Astrocyte (in vitro differentiated cells and primary cell): Measurements from ENCODE around the gene ALDH1A2. TPM values are rescaled to one million over a fixed set of nuclear protein-coding genes. Genes with fewer than 3 reads are reported as not detected.

ENCODE experiments used
- DNase-seq: peaks from one replicate; pipeline ENCODE4 v3.0.0-alpha.2; 2010; ENCODE audit warnings: low read depth
- FAIRE-seq: peaks from 2 replicates; lab custom pipeline; 2011; peaks lifted over from hg19 to GRCh38; lab: Jason Lieb, UNC
- H2AFZ ChIP-seq: 2 replicates; pipeline ENCODE4 v1.6.0; 2012; ENCODE audit warnings: low read depth, low read length, inconsistent platforms
- H3K27ac ChIP-seq: 2 replicates; pipeline ENCODE4 v1.5.1; 2011; ENCODE audit warnings: low read depth, low read length, inconsistent platforms
- H3K27me3 ChIP-seq: 2 replicates; pipeline ENCODE4 v1.6.0; 2011; ENCODE audit warnings: low read length, inconsistent platforms; ENCODE audit not compliant: insufficient read depth
- H3K36me3 ChIP-seq: 2 replicates; pipeline ENCODE4 v1.5.1; 2011; ENCODE audit warnings: low read length, inconsistent platforms; ENCODE audit not compliant: insufficient read depth
- H3K4me1 ChIP-seq: 2 replicates; pipeline ENCODE4 v1.5.1; 2011; ENCODE audit warnings: low read length, inconsistent platforms; ENCODE audit not compliant: insufficient read depth
- H3K4me2 ChIP-seq: 2 replicates; pipeline ENCODE4 v1.6.0; 2012; ENCODE audit warnings: low read length, inconsistent platforms
- H3K4me3 ChIP-seq: 2 replicates; pipeline ENCODE4 v1.5.1; 2011; ENCODE audit warnings: low read depth, mild to moderate bottlenecking, low read length, inconsistent platforms; ENCODE audit not compliant: insufficient read depth
- H3K79me2 ChIP-seq: 2 replicates; pipeline ENCODE4 v1.6.0; 2012; ENCODE audit warnings: mild to moderate bottlenecking, low read length, inconsistent platforms; ENCODE audit not compliant: insufficient read depth
- H3K9ac ChIP-seq: 2 replicates; pipeline ENCODE4 v1.6.0; 2012; ENCODE audit warnings: mild to moderate bottlenecking, low read length, inconsistent platforms
- H3K9me3 ChIP-seq: 2 replicates; pipeline ENCODE4 v1.5.1; 2012; ENCODE audit warnings: low read depth, mild to moderate bottlenecking, low read length, inconsistent platforms; ENCODE audit not compliant: insufficient read depth
- H4K20me1 ChIP-seq: 2 replicates; pipeline ENCODE4 v1.6.0; 2012; ENCODE audit warnings: low read length, inconsistent platforms; ENCODE audit not compliant: insufficient read depth
- H3K27ac Mint-ChIP-seq: one replicate; pipeline ENCODE4 v1.8.0; 2021; ENCODE audit warnings: mild to moderate bottlenecking, mixed read lengths; ENCODE audit not compliant: unreplicated experiment
- H3K27me3 Mint-ChIP-seq: one replicate; pipeline ENCODE4 v1.8.0; 2021; ENCODE audit warnings: low read depth, mixed read lengths; ENCODE audit not compliant: unreplicated experiment
- H3K36me3 Mint-ChIP-seq: one replicate; pipeline ENCODE4 v1.8.0; 2021; ENCODE audit warnings: low read depth, mixed read lengths; ENCODE audit not compliant: unreplicated experiment
- H3K4me1 Mint-ChIP-seq: one replicate; pipeline ENCODE4 v1.8.0; 2021; ENCODE audit warnings: low read depth, mixed read lengths; ENCODE audit not compliant: unreplicated experiment
- H3K4me3 Mint-ChIP-seq: one replicate; pipeline ENCODE4 v1.8.0; 2021; ENCODE audit warnings: mild to moderate bottlenecking, moderate library complexity, mixed read lengths; ENCODE audit not compliant: unreplicated experiment
- H3K9me3 Mint-ChIP-seq: one replicate; pipeline ENCODE4 v1.8.0; 2021; ENCODE audit warnings: mild to moderate bottlenecking, mixed read lengths; ENCODE audit not compliant: unreplicated experiment
- EZH2 ChIP-seq: IDR thresholded peaks from 2 replicates; pipeline ENCODE4 v1.6.1; 2012; ENCODE audit warnings: mild to moderate bottlenecking, low read length, inconsistent platforms; ENCODE audit not compliant: insufficient read depth
- total RNA-seq: library from RNA; stranded (reverse); gene quantifications from 2 replicates; pipeline ENCODE4 v1.2.1, GENCODE V29; 2021
- TF ChIP-seq, protein P1 (sequence below): IDR thresholded peaks from 2 replicates; pipeline ENCODE4 v1.5.1; 2011; ENCODE audit warnings: low read depth, mild to moderate bottlenecking, inconsistent platforms, low read length, moderate library complexity; ENCODE audit not compliant: insufficient read depth

ALDH1A2 gene
- total RNA-seq, 1 donor from 2014 or later: 0.98 TPM

DNA sequence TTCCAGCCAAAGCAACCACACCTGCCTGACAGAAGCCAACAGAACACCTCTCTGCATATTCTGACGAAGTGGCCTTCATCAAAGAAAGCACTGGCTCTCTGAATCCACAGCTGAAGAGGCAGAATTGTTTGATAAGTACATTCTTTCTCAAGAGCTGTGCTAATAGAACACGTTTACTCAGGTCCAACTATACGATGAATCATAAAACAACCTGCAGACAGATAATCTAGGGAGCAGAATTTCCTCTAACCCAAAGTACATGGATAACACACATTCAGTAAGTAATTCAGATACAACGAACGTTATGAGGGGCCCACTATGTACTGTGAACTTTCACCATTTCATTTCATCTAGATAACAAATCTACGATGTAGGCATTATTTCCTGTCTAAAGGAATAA lies 25.4 kb downstream of the ALDH1A2 start:
- no peaks in the 10 kb centered on the region for H3K4me1 ChIP-seq
- no peak overlapping the region for H3K9ac ChIP-seq
- peaks cover 3% of the 10 kb centered on the region for H3K27me3 ChIP-seq
- Mint-ChIP-seq H3K9me3 (no peaks in the 10 kb centered on the region), H3K4me3 (no peak overlapping the region), H3K27ac (no peak overlapping the region), H3K27me3 (peaks cover 2% of the 10 kb centered on the region), H3K36me3 (no peaks in the 10 kb centered on the region), H3K4me1 (no peaks in the 10 kb centered on the region)
- H2AFZ ChIP-seq: no peak overlapping the region
- no peak overlapping the region for H3K27ac ChIP-seq
- TF ChIP-seq EZH2: no peak
- TF ChIP-seq, protein P1, sequence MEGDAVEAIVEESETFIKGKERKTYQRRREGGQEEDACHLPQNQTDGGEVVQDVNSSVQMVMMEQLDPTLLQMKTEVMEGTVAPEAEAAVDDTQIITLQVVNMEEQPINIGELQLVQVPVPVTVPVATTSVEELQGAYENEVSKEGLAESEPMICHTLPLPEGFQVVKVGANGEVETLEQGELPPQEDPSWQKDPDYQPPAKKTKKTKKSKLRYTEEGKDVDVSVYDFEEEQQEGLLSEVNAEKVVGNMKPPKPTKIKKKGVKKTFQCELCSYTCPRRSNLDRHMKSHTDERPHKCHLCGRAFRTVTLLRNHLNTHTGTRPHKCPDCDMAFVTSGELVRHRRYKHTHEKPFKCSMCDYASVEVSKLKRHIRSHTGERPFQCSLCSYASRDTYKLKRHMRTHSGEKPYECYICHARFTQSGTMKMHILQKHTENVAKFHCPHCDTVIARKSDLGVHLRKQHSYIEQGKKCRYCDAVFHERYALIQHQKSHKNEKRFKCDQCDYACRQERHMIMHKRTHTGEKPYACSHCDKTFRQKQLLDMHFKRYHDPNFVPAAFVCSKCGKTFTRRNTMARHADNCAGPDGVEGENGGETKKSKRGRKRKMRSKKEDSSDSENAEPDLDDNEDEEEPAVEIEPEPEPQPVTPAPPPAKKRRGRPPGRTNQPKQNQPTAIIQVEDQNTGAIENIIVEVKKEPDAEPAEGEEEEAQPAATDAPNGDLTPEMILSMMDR: no peak
- no peak overlapping the region for H3K4me3 ChIP-seq
- H3K9me3 ChIP-seq: no peaks in the 10 kb centered on the region
- H3K36me3 ChIP-seq: no peaks in the 10 kb centered on the region
- H3K79me2 ChIP-seq: no peaks in the 10 kb centered on the region
- DNase-seq: no peak
- no peak overlapping the region for H3K4me2 ChIP-seq
- no peak for FAIRE-seq
- no peaks in the 10 kb centered on the region for H4K20me1 ChIP-seq

DNA sequence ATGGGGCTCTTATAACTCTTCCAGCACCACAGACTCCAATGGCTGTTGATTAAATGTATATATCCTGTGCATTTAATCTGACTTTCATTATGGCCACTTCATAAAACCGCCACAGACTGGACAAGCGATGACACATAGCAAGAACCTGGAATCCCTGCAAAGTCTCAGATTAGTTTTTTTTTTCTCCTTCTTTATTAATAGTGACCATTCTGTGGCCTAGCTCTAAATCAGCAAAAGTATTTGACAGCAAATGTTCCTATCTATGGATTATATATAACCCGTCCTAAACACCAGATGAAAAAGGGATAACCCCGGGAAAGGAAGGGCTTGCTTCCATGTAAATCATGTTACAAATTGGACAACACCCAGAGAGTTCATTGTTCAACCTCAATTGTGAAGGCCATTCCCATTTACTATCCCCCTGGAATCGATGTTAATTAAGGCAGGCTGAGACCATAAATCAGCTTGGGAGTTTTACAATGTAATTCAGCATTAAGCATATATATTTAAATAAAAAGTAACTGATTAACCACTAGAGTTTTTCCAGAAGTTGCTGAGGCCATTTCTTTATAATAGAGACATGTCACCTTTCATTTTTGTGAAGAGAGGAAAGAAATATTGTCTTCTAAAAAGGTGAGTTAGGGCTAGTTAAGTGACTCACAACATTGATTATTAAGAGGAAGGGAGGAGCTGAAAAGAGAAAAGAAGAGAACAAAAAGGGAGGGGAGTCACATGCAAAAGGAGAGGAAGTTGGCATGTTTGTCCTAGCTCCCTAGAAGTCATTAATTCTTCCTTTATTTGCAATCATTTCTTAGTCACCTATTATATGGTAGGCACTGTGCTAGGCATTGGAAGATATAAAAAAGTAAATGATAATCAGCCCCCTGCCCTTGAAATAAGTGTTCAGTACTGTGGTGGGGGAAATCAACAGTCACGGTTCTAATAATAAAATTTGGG lies 26.2 kb downstream of the ALDH1A2 start:
- FAIRE-seq (no peak), DNase-seq (no peak)
- H3K27ac ChIP-seq: no peak overlapping the region
- peaks cover 2% of the 10 kb centered on the region for H3K27me3 ChIP-seq
- H3K27me3 Mint-ChIP-seq: no peaks in the 10 kb centered on the region
- no peaks in the 10 kb centered on the region for H3K4me1 Mint-ChIP-seq
- no peak overlapping the region for H3K27ac Mint-ChIP-seq
- no peaks in the 10 kb centered on the region for H3K9me3 Mint-ChIP-seq
- no peaks in the 10 kb centered on the region for H4K20me1 ChIP-seq
- H3K79me2 ChIP-seq: no peaks in the 10 kb centered on the region
- no peaks in the 10 kb centered on the region for H3K36me3 Mint-ChIP-seq
- H3K36me3 ChIP-seq: no peaks in the 10 kb centered on the region
- no peaks in the 10 kb centered on the region for H3K4me1 ChIP-seq
- TF ChIP-seq, protein P1: no peak
- no peak for TF ChIP-seq EZH2
- H3K4me3 ChIP-seq: no peak overlapping the region
- no peaks in the 10 kb centered on the region for H3K9me3 ChIP-seq
- no peak overlapping the region for H3K4me2 ChIP-seq
- H3K9ac ChIP-seq: no peak overlapping the region
- no peak overlapping the region for H3K4me3 Mint-ChIP-seq
- no peak overlapping the region for H2AFZ ChIP-seq
